Limb (tissue), 2 donors: ENCODE measurements around the gene TRMT2A.

Experiments
- DNase-seq, 2 donors: peaks; one replicate each; pipeline ENCODE4 v3.0.0-alpha.2; 2016; ENCODE audit errors: extremely low spot score in 2 of 2

TRMT2A gene

GRCh38 chr22:20107951-20108756 is 8.9 kb downstream of the TRMT2A start:
- no peak for DNase-seq

- DNase-seq: no peak
Measured at GRCh38 chr22:20107471-20107901, 9.5 kb downstream of the TRMT2A start.

GRCh38 chr22:20106849-20107237 is 10.2 kb downstream of the TRMT2A start:
- no peak for DNase-seq

DNA sequence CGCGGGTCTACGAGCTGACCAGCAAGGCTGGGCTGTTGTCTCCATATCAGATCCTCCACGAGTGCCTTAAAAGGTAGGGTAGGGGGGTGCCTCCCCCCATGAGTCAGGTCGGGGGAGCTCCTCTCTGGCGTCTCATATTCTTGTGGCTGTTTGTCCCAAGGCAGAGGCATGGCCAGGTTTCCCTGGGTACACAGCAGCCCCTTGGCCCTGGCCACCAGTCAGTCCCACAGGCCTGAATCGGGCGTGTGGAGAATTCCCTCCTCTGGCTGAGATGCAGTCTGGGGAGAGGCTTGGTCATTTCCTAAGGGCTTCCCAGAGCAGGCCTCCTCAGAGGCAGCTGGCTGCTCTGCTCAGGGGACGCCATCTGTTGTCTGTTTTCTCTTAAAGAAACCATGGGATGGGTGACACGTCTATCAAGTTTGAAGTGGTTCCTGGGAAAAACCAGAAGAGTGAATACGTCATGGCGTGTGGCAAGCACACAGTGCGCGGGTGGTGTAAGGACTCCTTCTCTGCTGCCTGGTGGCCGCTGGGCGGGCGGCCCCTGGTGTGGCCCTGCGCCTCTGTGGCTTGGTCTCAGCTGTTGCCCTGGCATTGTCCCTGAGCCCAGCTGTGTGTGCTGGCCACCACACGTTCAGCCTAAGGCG is 10.7 kb downstream of the TRMT2A start:
- DNase-seq: no peak

- DNase-seq: no peak
Measured at GRCh38 chr22:20105456-20106204, 11.4 kb downstream of the TRMT2A start.

GRCh38 chr22:20102203-20102780 is 14.7 kb downstream of the TRMT2A start:
- no peak for DNase-seq

GRCh38 chr22:20101638-20102037 is 15.4 kb downstream of the TRMT2A start:
- no peak for DNase-seq

GRCh38 chr22:20099099-20099711 is 17.8 kb downstream of the TRMT2A start:
- no peak for DNase-seq

DNA sequence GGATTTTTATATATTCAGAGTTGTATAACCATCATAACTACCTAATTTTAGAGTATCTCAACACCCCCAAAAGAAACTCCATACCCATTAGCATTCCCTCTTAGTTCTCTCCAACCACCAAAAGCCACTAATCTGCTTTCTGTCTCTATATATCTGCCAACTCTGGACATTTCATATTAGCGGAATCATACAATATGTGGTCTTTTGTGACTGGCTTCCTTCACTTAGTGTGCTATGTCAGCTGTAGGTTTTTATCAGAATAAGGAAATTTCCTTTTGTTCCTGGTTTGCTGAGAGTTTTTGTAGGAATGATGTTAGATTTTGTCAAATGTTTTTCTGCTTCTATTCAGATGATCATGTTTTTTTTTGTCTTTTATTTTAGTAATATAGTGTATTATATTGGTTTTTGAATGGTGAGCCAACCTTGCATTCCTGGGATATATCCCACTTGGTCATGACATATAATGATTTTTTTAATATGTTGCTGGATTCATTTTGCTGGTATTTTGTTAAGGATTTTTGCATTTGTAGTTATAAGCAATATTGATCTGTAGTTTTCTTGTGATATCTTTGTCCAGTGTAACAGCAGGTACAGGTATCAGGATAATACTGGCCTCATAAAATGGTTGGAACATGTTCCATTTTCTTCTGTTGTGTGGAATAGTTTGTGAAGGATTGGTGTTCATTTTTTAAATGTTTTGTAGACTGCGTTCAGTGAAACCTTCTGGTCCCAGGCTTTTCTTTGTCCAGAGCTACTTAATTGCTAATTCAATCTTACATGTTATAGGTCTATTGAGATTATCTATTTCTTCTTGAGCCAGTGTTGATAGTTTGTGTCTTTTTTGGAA is 20.2 kb downstream of the TRMT2A start:
- no peak for DNase-seq

DNA sequence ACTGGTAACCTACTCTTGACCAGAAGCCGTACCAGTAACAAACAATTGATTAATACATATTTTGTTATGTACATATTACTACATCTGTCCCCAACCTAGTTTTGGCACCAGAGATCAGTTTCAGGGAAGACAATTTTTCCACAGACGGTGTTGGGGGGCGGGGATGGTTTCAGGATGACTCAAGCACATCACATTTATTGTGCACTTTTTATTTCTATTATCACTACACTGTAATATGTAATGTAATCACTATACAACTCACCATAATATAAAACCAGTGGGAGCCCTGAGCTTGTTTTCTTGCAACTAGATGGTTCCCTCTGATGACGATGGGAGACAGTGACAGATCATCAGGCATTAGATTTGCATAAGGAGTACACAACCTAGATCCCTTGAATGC is 21.5 kb downstream of the TRMT2A start:
- no peak for DNase-seq

- DNase-seq: no peak
Measured at GRCh38 chr22:20094197-20094807, 22.7 kb downstream of the TRMT2A start.

- no peak for DNase-seq
Measured at GRCh38 chr22:20093418-20094196, 23.4 kb downstream of the TRMT2A start.

- DNase-seq: no peak
Measured at GRCh38 chr22:20092477-20092854, 24.6 kb downstream of the TRMT2A start.

- no peak for DNase-seq
Measured at GRCh38 chr22:20091690-20092476, 25.1 kb downstream of the TRMT2A start.

DNA sequence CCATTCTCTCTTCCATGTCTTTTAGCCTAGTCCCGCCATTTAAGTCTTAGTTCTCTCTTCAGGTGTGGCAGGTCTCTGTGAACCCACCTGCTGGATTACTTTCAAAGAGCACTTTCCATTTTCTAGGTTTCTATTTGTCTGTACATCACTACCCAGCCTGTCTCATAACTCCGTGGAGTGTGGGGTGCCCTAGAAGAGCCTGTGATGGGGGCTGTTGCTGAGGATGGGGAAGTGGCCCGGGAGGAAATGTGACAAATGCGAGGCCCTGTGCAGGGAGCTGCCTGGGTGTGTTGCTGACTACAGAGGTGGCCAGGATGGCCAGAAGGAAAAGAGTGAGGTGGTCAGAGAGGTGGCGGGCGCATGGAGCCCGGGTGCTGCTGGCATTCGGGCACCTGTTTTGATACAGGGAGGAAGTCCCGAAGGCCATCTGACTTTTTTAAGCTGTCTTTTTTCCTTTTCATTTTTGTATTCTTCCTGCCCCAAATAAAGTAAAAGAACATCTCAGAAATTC is 26.2 kb downstream of the TRMT2A start:
- DNase-seq: no peak

- DNase-seq: no peak
Measured at GRCh38 chr22:20089977-20090729, 26.9 kb downstream of the TRMT2A start.

DNA sequence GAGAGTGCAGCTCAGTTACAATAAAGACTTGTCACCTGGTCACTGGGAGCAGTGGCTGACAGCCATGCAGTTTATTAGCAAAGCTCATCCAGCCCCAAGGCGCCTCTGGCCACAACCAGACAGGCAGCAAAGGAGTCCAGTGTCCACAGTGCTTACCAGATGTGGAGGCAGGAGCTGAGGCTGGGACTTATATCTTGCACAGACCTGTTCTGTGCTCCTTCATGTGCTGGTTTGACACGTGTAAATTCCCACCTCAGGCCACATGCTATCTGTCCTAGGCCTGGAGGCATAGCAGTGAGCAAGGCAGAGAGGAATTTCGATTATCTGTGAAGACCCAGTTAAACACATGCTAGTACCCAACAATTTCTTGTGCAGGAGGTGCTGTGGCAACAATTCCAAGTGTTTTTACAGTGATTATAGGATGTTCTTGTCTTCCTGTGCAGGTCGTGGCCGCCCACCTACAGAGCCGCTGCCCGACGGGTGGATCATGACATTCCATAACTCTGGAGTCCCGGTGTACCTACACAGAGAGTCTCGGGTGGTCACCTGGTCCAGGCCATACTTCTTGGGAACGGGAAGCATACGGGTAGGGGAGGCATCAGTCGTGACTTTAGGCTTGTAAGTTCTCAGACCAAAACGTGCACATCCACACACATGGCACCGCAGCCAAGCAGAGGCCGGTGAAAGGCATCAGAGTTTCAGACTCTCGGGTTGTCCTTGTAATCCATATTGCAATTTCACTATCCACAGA is 27.6 kb downstream of the TRMT2A start:
- no peak for DNase-seq
